ENCODE results near the gene NFATC2. TPM values are rescaled to one million over a fixed set of nuclear protein-coding genes. Genes with fewer than 3 reads are reported as not detected.

The NFATC2 gene
- total and polyA plus RNA-seq, 12 donors = 0.43 to 5.7 (median 3.3) TPM

DNA sequence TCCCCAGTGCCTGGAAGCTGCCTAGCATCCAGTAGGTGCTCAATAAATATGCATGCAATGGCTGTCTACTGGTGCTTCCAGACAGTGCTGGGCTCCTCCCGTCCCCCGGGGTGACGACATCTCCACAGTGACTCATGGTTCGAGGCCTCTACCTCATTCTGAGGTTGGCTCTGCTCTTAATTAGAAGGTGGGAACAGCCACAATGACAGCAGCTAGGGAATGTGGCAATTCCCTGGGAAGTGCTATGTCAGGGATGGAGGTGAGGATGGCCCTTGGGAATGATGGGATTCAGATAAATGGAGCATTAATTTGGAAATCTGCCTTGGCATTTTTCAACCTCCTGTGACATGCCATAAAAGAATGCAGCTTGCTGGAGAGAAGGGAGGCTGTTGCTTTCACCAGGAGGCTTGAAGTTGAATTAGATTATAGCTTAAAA is 43.5 kb upstream of the NFATC2 start:
- Histone ChIP-seq H3K9me3 (no peaks in the 10 kb centered on the region), H3K4me3 (no peak overlapping the region), H3K27ac (no peak overlapping the region), H3K36me3 (no peaks in the 10 kb centered on the region), H3K27me3 (no peaks in the 10 kb centered on the region), H3K4me1 (no peaks in the 10 kb centered on the region)
- DNase-seq (no peak), ATAC-seq (no peak)
- intact Hi-C loops (cut with DNase I) = no loop called here
- TF ChIP-seq, protein P1, sequence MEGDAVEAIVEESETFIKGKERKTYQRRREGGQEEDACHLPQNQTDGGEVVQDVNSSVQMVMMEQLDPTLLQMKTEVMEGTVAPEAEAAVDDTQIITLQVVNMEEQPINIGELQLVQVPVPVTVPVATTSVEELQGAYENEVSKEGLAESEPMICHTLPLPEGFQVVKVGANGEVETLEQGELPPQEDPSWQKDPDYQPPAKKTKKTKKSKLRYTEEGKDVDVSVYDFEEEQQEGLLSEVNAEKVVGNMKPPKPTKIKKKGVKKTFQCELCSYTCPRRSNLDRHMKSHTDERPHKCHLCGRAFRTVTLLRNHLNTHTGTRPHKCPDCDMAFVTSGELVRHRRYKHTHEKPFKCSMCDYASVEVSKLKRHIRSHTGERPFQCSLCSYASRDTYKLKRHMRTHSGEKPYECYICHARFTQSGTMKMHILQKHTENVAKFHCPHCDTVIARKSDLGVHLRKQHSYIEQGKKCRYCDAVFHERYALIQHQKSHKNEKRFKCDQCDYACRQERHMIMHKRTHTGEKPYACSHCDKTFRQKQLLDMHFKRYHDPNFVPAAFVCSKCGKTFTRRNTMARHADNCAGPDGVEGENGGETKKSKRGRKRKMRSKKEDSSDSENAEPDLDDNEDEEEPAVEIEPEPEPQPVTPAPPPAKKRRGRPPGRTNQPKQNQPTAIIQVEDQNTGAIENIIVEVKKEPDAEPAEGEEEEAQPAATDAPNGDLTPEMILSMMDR (IDR thresholded peaks at IDR 0.05) = no peak
- 71 to 72% methylated on average over 4 of the region's 4 CpGs for WGBS, 2 donors

DNA sequence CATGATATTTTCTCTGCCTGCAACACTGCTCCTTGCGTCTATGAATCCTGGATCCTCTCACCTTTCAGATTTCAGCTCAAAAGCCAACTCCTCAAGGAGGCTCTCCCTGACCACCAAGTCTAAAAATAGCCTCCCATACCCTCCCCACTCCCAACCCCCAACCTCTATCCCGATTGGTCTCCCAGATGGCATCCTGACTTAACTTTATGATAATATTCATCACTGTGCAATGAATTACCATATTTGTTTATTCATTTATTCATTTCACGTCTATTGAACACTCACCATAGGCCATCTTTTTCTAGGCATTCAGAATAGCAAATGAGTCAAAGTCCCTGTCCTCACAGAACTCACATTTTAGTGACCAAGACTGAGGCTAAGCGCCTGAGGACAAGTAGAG is 42.6 kb upstream of the NFATC2 start:
- no peaks in the 10 kb centered on the region for H3K9me3 ChIP-seq
- no peak for ATAC-seq
- intact Hi-C loops (cut with DNase I) = no loop called here
- no peaks in the 10 kb centered on the region for H3K27me3 ChIP-seq
- H3K36me3 ChIP-seq = no peaks in the 10 kb centered on the region
- WGBS, 2 donors = 85% methylated on average over 4 of the region's 4 CpGs
- TF ChIP-seq, protein P1 (IDR thresholded peaks at IDR 0.05) = no peak
- no peak overlapping the region for H3K4me3 ChIP-seq
- DNase-seq = no peak
- no peaks in the 10 kb centered on the region for H3K4me1 ChIP-seq
- H3K27ac ChIP-seq = no peak overlapping the region

DNA sequence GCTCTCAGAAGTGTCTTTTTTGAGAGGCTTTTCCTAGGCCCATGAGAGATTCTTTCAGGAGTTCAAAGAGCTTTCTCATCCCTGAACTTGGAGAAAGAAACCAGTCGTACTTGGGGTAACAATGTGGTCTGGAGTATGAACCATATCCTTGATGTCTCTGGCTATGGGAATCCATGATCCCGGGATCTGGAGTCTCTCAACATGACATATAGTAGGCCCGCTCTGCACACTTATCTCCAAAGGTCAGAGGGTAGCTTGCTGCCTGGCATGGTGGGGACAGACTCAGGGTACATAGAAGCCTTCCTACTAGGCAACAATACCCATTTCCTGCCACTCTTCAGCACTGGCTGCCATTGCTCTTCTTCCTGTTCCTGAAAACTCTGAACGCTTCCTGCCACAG is 42.2 kb upstream of the NFATC2 start:
- H3K9me3 ChIP-seq = no peaks in the 10 kb centered on the region
- no peak overlapping the region for H3K4me3 ChIP-seq
- H3K27ac ChIP-seq = no peak overlapping the region
- no peaks in the 10 kb centered on the region for H3K27me3 ChIP-seq
- no peaks in the 10 kb centered on the region for H3K36me3 ChIP-seq
- 81 to 85% methylated on average over 4 of the region's 4 CpGs for WGBS, 2 donors
- DNase-seq (no peak), ATAC-seq (no peak)
- no peaks in the 10 kb centered on the region for H3K4me1 ChIP-seq
- intact Hi-C loops (cut with DNase I) = no loop called here
- TF ChIP-seq, protein P1 (IDR thresholded peaks at IDR 0.05) = no peak

DNA sequence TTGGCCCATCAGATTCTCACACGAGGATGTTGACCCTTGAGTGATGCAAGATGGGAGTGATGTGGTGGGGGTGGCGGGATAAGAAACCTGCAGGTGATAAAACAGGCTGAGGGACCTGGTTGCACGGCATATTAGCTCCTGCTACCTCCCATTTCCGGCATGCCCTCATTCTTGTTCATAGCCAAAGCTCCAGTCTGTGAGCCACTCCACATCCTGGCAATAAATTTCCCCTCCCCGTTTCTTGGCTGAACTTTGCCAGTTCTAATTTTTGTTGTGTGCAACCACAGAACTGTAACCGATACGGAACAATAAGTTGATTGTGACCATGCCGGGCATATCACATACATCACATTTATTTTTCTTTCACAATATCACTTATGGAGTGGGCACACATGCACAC is 41.6 kb upstream of the NFATC2 start:
- DNase-seq = no peak
- TF ChIP-seq, protein P1 (IDR thresholded peaks at IDR 0.05) = no peak
- Histone ChIP-seq H3K27ac (no peak overlapping the region), H3K4me1 (no peaks in the 10 kb centered on the region), H3K4me3 (no peak overlapping the region), H3K27me3 (no peaks in the 10 kb centered on the region), H3K9me3 (no peaks in the 10 kb centered on the region), H3K36me3 (no peaks in the 10 kb centered on the region)
- ATAC-seq = no peak
- intact Hi-C loops (cut with DNase I) = no loop called here
- WGBS, 2 donors = 87 to 88% methylated on average over 8 of the region's 8 CpGs

DNA sequence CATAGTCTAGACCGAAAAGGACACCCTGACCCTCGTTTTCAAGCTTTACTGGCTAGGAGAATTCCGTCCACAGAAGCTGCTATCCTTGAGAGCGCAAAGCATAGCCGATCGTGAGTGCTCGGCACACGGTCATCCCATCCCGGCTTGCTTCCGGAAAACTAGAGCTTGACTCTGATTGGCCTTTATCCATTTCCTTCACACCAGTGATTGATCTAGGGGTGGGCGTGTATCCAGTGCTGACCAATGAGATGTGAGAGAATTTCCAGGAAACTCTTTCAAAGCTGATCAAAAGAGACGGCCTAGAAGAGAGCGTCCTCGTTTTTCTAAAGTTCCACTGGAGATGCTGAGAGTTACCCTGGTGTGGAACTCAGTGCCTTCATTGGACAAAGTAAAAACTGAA is 41.0 kb upstream of the NFATC2 start:
- 94 to 96% methylated on average over 14 of the region's 14 CpGs for WGBS, 2 donors
- H3K4me1 ChIP-seq = no peaks in the 10 kb centered on the region
- no peaks in the 10 kb centered on the region for H3K27me3 ChIP-seq
- intact Hi-C loops (cut with DNase I) = no loop called here
- no peak for DNase-seq
- TF ChIP-seq, protein P1 (IDR thresholded peaks at IDR 0.05) = no peak
- no peak overlapping the region for H3K4me3 ChIP-seq
- ATAC-seq = no peak
- no peaks in the 10 kb centered on the region for H3K36me3 ChIP-seq
- no peak overlapping the region for H3K27ac ChIP-seq
- H3K9me3 ChIP-seq = no peaks in the 10 kb centered on the region

Measured in heart right ventricle (tissue), 16 donors.